Retina (tissue), 1 donor: ENCODE data around the gene LZTS3.
A peak's percentile ranks its signal among the peaks of the same experiment; 100 is the strongest.
"Not testable (repeated sequence)": the region's sequence is repeated elsewhere in the genome, so short reads cannot be mapped to it uniquely, and the experiment has no call there.

Experiments used
- DNase-seq: peaks from one replicate; pipeline ENCODE4 v3.0.0-alpha.2; 2016

The LZTS3 gene

GRCh38 chr20:3192226-3193015 lies 19.1 kb upstream of the LZTS3 start:
- no peak for DNase-seq

GRCh38 chr20:3190681-3191111 lies 17.3 kb upstream of the LZTS3 start:
- DNase-seq = no peak

- DNase-seq = no peak
Measured at GRCh38 chr20:3189561-3190131, 16.3 kb upstream of the LZTS3 start.

- DNase-seq = no peak
Measured at GRCh38 chr20:3188823-3189413, 15.6 kb upstream of the LZTS3 start.

- not testable (repeated sequence) for DNase-seq
Measured at GRCh38 chr20:3187861-3188260, 14.5 kb upstream of the LZTS3 start.

- no peak for DNase-seq
Measured at GRCh38 chr20:3183896-3184612, 10.7 kb upstream of the LZTS3 start.

- not testable (repeated sequence) for DNase-seq
Measured at GRCh38 chr20:3182429-3182828, 9.1 kb upstream of the LZTS3 start.

GRCh38 chr20:3181270-3181669 lies 7.9 kb upstream of the LZTS3 start:
- DNase-seq = no peak

GRCh38 chr20:3180319-3180718 lies 7.0 kb upstream of the LZTS3 start:
- no peak for DNase-seq

GRCh38 chr20:3177746-3178485 lies 4.6 kb upstream of the LZTS3 start:
- DNase-seq = no peak

GRCh38 chr20:3175270-3175669 lies 1.9 kb upstream of the LZTS3 start:
- DNase-seq = no peak

- DNase-seq = no peak
Measured at GRCh38 chr20:3174442-3175261, 1.3 kb upstream of the LZTS3 start.

- DNase-seq = peak; percentile 95
Measured at GRCh38 chr20:3173610-3174441, 477 bp upstream of the LZTS3 start.

- no peak for DNase-seq
Measured at GRCh38 chr20:3172126-3172932, 1.0 kb downstream of the LZTS3 start.

- no peak for DNase-seq
Measured at GRCh38 chr20:3171391-3172125, 1.8 kb downstream of the LZTS3 start.

- DNase-seq = no peak
Measured at GRCh38 chr20:3168829-3169590, 4.3 kb downstream of the LZTS3 start.

- no peak for DNase-seq
Measured at GRCh38 chr20:3168079-3168828, 5.1 kb downstream of the LZTS3 start.

GRCh38 chr20:3167738-3168078 lies 5.6 kb downstream of the LZTS3 start:
- DNase-seq = no peak
